SU-DHL-6 (cell line): ENCODE measurements around the gene IL1RL2.

Experiments
- H2AFZ ChIP-seq: fragments of 200-600 bp; sonication (generic); 2 replicates; pipeline ENCODE4 v1.6.1; 2014; ENCODE audit warnings: low read depth, mild to moderate bottlenecking, moderate library complexity, mixed read lengths, antibody characterized with exemption, low read length; ENCODE audit not compliant: severe bottlenecking
- H3F3A ChIP-seq: fragments of 200-600 bp; shearing (Covaris generic); 2 replicates; pipeline ENCODE4 v1.6.0; 2016; ENCODE audit warnings: antibody characterized with exemption, mild to moderate bottlenecking; ENCODE audit not compliant: insufficient read depth
- H3K27ac ChIP-seq: fragments of 200-600 bp; sonication (generic); 2 replicates; pipeline ENCODE4 v1.5.1; 2016; ENCODE audit warnings: low read depth, mild to moderate bottlenecking, low read length, moderate library complexity, mixed read lengths
- H3K27me3 ChIP-seq: fragments of 200-600 bp; sonication (generic), shearing (Covaris generic); 2 replicates; pipeline ENCODE4 v1.6.0; 2014; ENCODE audit warnings: mild to moderate bottlenecking, low read length
- H3K36me3 ChIP-seq: fragments of 200-600 bp; sonication (generic); 2 replicates; pipeline ENCODE4 v1.6.1; 2014; ENCODE audit warnings: mild to moderate bottlenecking, low read length, mixed read lengths
- H3K4me2 ChIP-seq: fragments of 300-600, 200-600 bp; shearing (Covaris generic), sonication (generic); 2 replicates; pipeline ENCODE4 v1.6.0; 2014; ENCODE audit warnings: low read length, low read depth, mild to moderate bottlenecking; ENCODE audit not compliant: poor library complexity, severe bottlenecking
- H3K4me3 ChIP-seq: fragments of 200-600 bp; sonication (generic); 2 replicates; pipeline ENCODE4 v1.5.1; 2014; ENCODE audit warnings: antibody characterized with exemption, low read length, mild to moderate bottlenecking, mixed read lengths; ENCODE audit not compliant: insufficient read depth, poor library complexity, severe bottlenecking
- H3K79me2 ChIP-seq: fragments of 200-600 bp; sonication (generic); 2 replicates; pipeline ENCODE4 v1.6.1; 2014; ENCODE audit warnings: mild to moderate bottlenecking, low read length, moderate library complexity; ENCODE audit not compliant: insufficient read depth
- H3K9ac ChIP-seq: fragments of 200-600 bp; sonication (generic); 2 replicates; pipeline ENCODE4 v1.7.0; 2014; ENCODE audit warnings: mild to moderate bottlenecking, low read length
- H3K9me2 ChIP-seq: fragments of 200-600 bp; sonication (generic); replicated peaks from 2 replicates; pipeline ENCODE4 v1.6.1; 2014; ENCODE audit warnings: low read length; ENCODE audit not compliant: insufficient read depth
- H3K9me3 ChIP-seq: fragments of 200-600 bp; sonication (generic); 2 replicates; pipeline ENCODE4 v1.6.1; 2014; ENCODE audit warnings: low read length, mixed read lengths; ENCODE audit not compliant: insufficient read depth
- H4K20me1 ChIP-seq: fragments of 200-600 bp; sonication (generic); 2 replicates; pipeline ENCODE4 v1.6.1; 2014; ENCODE audit warnings: low read depth, mild to moderate bottlenecking, antibody characterized with exemption, low read length, moderate library complexity, mixed read lengths
- CTCF ChIP-seq: fragments of 200-600 bp; sonication (generic); IDR thresholded peaks from one replicate; pipeline ENCODE4 v1.5.1; 2017; ENCODE audit warnings: antibody characterized with exemption, mild to moderate bottlenecking, low read length, moderate library complexity; ENCODE audit not compliant: insufficient read depth, poor library complexity, severe bottlenecking
- EZH2phosphoT487 ChIP-seq: fragments of 200-600 bp; sonication (generic), shearing (Covaris generic); conservative IDR thresholded peaks from 2 replicates; pipeline ENCODE4 v1.6.1; 2018; ENCODE audit warnings: mild to moderate bottlenecking, antibody characterized with exemption, low read length, moderate library complexity, mixed read lengths

Gene IL1RL2

DNA sequence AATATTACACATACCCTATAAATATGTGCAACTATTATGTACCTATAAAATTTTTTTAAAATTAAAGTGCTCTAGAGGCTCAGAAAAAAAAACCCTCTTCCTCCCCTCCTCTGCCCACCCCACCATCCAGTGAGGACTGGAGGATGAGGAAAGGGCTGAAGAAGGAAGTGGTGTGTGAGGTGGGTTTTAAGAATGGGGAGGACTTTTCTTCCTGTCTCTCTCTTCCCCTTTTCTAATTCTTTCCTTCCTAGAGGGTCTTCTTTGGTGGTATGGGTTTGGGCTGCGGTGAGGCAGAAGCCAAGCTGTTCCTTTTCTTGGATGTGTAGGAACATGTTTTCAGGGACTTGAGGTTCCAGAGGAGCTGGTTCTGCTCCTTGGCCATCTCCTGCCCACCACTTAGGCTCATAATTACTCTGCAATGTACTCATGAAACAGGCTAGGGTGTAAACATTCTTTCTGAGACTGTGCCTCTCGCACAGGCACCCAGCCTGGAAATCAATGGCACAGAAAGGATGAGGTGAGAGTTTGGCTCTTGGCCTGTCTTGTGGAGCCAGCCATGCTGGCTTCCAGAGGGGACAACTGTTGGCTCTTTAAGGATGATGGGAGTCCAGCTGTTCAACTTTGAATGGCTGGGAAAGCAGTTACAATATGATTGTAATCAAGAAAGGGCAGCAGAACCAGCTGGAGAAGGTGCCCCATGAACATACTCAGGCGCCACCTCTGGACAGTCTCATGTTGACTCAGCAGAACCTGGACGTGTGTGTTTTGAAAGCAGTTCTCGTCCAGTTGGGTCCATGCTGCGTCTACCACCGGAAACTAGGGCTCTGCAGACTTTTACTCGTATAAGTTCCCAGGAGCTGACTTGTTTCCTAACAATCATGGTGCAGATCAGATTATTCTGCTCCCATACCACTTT is 38.3 kb downstream of the IL1RL2 start:
- Histone ChIP-seq H3K9ac (no peak overlapping the region), H3K27ac (no peak overlapping the region), H3K9me3 (no peaks in the 10 kb centered on the region), H3K36me3 (no peaks in the 10 kb centered on the region), H4K20me1 (no peaks in the 10 kb centered on the region), H3K9me2 (no peaks in the 10 kb centered on the region), H3K27me3 (no peaks in the 10 kb centered on the region), H3F3A (no peaks in the 10 kb centered on the region), H3K4me3 (no peak overlapping the region), H2AFZ (no peak overlapping the region), H3K4me2 (no peak overlapping the region), H3K79me2 (no peaks in the 10 kb centered on the region)
- TF ChIP-seq EZH2phosphoT487 = no peak
- no peak for TF ChIP-seq CTCF

GRCh38 chr2:102226171-102226570 is 39.3 kb downstream of the IL1RL2 start:
- Histone ChIP-seq H3K4me2 (no peak overlapping the region), H3K27ac (no peak overlapping the region), H4K20me1 (no peaks in the 10 kb centered on the region), H3K79me2 (no peaks in the 10 kb centered on the region), H3K36me3 (no peaks in the 10 kb centered on the region), H3K4me3 (no peak overlapping the region), H3K9me2 (no peaks in the 10 kb centered on the region), H3K9ac (no peak overlapping the region), H2AFZ (no peak overlapping the region), H3F3A (no peaks in the 10 kb centered on the region), H3K27me3 (no peaks in the 10 kb centered on the region), H3K9me3 (no peaks in the 10 kb centered on the region)
- TF ChIP-seq CTCF = no peak
- TF ChIP-seq EZH2phosphoT487 = no peak

GRCh38 chr2:102226612-102227391 is 40.0 kb downstream of the IL1RL2 start:
- no peaks in the 10 kb centered on the region for H3K36me3 ChIP-seq
- no peak overlapping the region for H2AFZ ChIP-seq
- no peak overlapping the region for H3K4me3 ChIP-seq
- no peaks in the 10 kb centered on the region for H3K79me2 ChIP-seq
- no peaks in the 10 kb centered on the region for H4K20me1 ChIP-seq
- no peak overlapping the region for H3K9ac ChIP-seq
- H3K9me2 ChIP-seq = no peaks in the 10 kb centered on the region
- H3K4me2 ChIP-seq = no peak overlapping the region
- no peaks in the 10 kb centered on the region for H3K27me3 ChIP-seq
- TF ChIP-seq CTCF (no peak), EZH2phosphoT487 (no peak)
- H3K27ac ChIP-seq = no peak overlapping the region
- no peaks in the 10 kb centered on the region for H3K9me3 ChIP-seq
- H3F3A ChIP-seq = no peaks in the 10 kb centered on the region
